Lung (tissue), 12 donors: Measurements from ENCODE around the gene NIPBL. TPM values are rescaled to one million over a fixed set of nuclear protein-coding genes. Genes with fewer than 3 reads are reported as not detected.

Source experiments
- ATAC-seq: fragments of 200-7000 bp; cut with Tn5 transposase; one replicate; pipeline ENCODE4 v1.9.1; 2020; ENCODE audit warnings: moderate number of reproducible peaks; ENCODE audit not compliant: insufficient read depth, low FRiP score
- DNase-seq, 3 donors: peaks; one replicate each; pipeline ENCODE4 v3.0.0-alpha.2; 2013 to 2017
- H3K27ac ChIP-seq, 2 donors: one replicate each; pipeline ENCODE4 v1.5.1; 2013; ENCODE audit warnings: mild to moderate bottlenecking in 2 of 2, moderate library complexity in 2 of 2, control low read depth in 1 of 2, inconsistent platforms in 1 of 2, low read depth in 1 of 2, low read length in 1 of 2
- H3K27me3 ChIP-seq, 3 donors: one replicate each; pipeline ENCODE4 v1.5.1; 2013; ENCODE audit warnings: low read length in 2 of 3; ENCODE audit not compliant: control insufficient read depth in 3 of 3, insufficient read depth in 3 of 3
- H3K36me3 ChIP-seq, 4 donors: one replicate each; pipeline ENCODE4 v1.5.1; 2013; ENCODE audit warnings: low read length in 4 of 4, mild to moderate bottlenecking in 1 of 4, moderate library complexity in 1 of 4; ENCODE audit not compliant: control insufficient read depth in 4 of 4, insufficient read depth in 4 of 4
- H3K4me1 ChIP-seq, 5 donors: one replicate each; pipeline ENCODE4 v1.5.1; 2013; ENCODE audit warnings: low read length in 5 of 5, mild to moderate bottlenecking in 2 of 5, moderate library complexity in 1 of 5; ENCODE audit not compliant: control insufficient read depth in 5 of 5, insufficient read depth in 5 of 5
- H3K4me3 ChIP-seq: one replicate; pipeline ENCODE4 v1.5.1; 2013; ENCODE audit warnings: mild to moderate bottlenecking, control low read depth, moderate library complexity
- H3K9ac ChIP-seq, 2 donors: one replicate each; pipeline ENCODE4 v1.5.1; 2013; ENCODE audit warnings: low read length in 2 of 2, control low read depth in 1 of 2; ENCODE audit not compliant: insufficient read depth in 1 of 2
- H3K9me3 ChIP-seq, 4 donors: one replicate each; pipeline ENCODE4 v1.5.1; 2013; ENCODE audit warnings: low read length in 3 of 4, mild to moderate bottlenecking in 1 of 4, moderate library complexity in 1 of 4; ENCODE audit not compliant: control insufficient read depth in 4 of 4, insufficient read depth in 3 of 4
- WGBS, 2 donors: extraction: QIAGEN DNeasy Blood & Tissue Kit; methylation state at CpG; one replicate each; pipeline ENCODE4 v1.1.7; 2013; 5-methylcytosine and 5-hydroxymethylcytosine counted together
- polyA plus RNA-seq, 2 donors: library from polyadenylated mRNA; stranded (reverse); fragments of 200-250 nt; gene quantifications; one replicate each; pipeline ENCODE4 v1.2.1, GENCODE V29; 2013
- total RNA-seq, 2 donors: library from RNA; depleted of rRNA in 1 of 2; stranded (reverse); fragments of >200 nt in 1 of 2; gene quantifications; one replicate each; pipeline ENCODE4 v1.2.1, GENCODE V29; 2014 to 2021
- TF ChIP-seq, protein P1 (sequence below): IDR thresholded peaks from 2 replicates; pipeline ENCODE4 v1.5.1; 2012; ENCODE audit warnings: mild to moderate bottlenecking; ENCODE audit errors: control extremely low read depth, extremely low read depth
- donor health status: control.
- donor health status: control.
- donor health status: Bipolar disorder and iron deficiency.
- donor health status: healthy.
- donor health status: DM: yes; HTN: yes; CAD: no.

Gene NIPBL
- total and polyA plus RNA-seq, 4 donors: 13.7 to 124 (median 32.4) TPM

DNA sequence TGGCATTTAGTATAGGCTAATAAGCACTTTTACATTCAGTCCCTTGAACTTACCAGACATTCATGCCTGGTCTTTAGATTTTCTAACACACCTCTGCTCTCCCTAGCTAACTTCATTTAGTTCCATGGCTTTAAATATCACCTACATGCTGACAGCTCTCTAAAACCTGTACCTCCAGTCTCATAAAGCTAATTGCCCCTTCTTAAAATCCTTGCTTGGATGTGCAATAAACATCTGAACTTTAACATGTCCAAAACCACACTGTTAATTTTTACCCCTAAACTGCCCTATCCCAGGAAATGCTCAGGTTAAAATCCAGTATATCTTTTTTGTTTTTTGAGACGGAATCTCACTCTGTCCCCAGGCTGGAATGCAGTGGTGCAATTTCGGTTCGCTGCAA, 232.8 kb downstream of the NIPBL start:
- no peak overlapping the region for H3K4me3 ChIP-seq
- H3K27me3 ChIP-seq: no peaks in the 10 kb centered on the region
- ATAC-seq: no peak
- no peaks in the 10 kb centered on the region for H3K4me1 ChIP-seq
- TF ChIP-seq, protein P1, sequence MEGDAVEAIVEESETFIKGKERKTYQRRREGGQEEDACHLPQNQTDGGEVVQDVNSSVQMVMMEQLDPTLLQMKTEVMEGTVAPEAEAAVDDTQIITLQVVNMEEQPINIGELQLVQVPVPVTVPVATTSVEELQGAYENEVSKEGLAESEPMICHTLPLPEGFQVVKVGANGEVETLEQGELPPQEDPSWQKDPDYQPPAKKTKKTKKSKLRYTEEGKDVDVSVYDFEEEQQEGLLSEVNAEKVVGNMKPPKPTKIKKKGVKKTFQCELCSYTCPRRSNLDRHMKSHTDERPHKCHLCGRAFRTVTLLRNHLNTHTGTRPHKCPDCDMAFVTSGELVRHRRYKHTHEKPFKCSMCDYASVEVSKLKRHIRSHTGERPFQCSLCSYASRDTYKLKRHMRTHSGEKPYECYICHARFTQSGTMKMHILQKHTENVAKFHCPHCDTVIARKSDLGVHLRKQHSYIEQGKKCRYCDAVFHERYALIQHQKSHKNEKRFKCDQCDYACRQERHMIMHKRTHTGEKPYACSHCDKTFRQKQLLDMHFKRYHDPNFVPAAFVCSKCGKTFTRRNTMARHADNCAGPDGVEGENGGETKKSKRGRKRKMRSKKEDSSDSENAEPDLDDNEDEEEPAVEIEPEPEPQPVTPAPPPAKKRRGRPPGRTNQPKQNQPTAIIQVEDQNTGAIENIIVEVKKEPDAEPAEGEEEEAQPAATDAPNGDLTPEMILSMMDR: no peak
- H3K9ac ChIP-seq: no peak overlapping the region
- 97 to 98% methylated on average over 3 of the region's 3 CpGs for WGBS, 2 donors
- no peak for DNase-seq
- no peaks in the 10 kb centered on the region for H3K9me3 ChIP-seq
- H3K27ac ChIP-seq: no peak overlapping the region
- H3K36me3 ChIP-seq: peaks cover 9 to 29% (median 20%) of the 10 kb centered on the region in 4 donors

DNA sequence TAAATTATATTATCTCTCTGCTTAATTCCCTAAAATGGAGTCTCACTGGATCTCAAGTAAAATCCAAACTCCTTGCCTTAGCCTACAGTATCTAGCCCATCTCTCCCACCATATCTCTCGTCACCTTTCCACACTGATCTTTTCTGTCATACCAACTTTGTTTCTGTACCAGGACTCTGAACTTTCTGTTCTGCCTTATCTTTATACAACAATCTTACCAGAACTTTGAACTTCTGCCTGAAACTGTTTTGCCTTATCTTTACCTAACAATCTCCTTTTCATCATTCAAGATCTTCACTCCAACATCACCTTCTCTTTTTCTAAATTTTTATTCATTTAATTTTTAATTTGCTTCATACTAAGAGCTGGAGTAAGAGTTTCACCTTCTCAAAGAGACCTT, 233.6 kb downstream of the NIPBL start:
- no peaks in the 10 kb centered on the region for H3K4me1 ChIP-seq
- DNase-seq (no peak), ATAC-seq (no peak)
- 92 to 95% methylated on average over 1 of the region's 1 CpG for WGBS, 2 donors
- H3K36me3 ChIP-seq: peaks cover 6 to 33% (median 21%) of the 10 kb centered on the region in 4 donors
- H3K9ac ChIP-seq: no peak overlapping the region
- no peak overlapping the region for H3K27ac ChIP-seq
- H3K4me3 ChIP-seq: no peak overlapping the region
- TF ChIP-seq, protein P1: no peak
- H3K27me3 ChIP-seq: no peaks in the 10 kb centered on the region
- no peaks in the 10 kb centered on the region for H3K9me3 ChIP-seq

DNA sequence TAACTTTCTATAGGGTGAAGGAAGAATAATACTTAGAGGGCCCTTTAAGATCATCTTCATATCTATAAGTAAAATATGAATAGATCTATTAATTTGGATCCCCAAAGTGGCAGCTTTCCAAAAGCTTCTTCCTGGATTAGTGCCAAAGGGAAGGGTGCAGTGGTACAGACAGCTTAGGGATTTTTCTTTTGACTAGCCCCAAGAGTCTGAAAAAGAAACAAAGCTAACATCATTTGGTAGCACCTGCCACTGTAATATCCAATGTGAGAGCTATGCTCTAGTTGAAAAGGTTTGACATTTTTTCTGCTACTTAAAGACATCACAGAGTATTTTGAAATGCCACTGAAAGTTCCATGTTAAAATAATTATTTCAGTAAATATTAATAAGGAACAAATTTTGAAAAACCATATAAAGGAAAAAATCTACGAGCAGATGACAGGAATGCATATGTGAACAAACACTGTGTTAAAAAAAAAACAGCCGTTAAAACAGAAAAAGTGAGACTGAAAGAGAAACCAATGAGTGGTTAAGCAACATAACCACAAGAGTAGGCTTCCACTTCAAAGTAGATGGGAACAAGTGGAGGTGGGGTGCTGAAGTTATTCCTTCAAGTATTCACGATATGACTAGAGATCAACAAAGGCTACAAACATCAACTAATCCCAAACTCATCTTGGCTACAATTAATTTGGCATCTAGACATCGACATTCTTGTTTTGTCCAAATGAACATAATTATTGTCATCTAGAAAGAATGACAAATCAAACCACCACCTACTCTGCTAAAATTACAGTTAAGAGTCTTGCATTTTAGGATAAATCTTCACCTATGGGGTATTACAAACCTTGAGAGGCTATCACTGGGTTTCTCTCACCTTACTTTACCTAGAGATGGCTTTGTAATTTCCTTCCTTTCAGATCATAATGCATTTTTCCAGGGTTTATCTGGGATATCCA, 235.1 kb downstream of the NIPBL start:
- DNase-seq (peak in 1 of 3 donors; percentile 36), ATAC-seq (no peak)
- Histone ChIP-seq H3K9me3 (no peaks in the 10 kb centered on the region), H3K36me3 (peaks cover 6 to 31% (median 15%) of the 10 kb centered on the region in 4 donors), H3K9ac (no peak overlapping the region), H3K4me3 (no peak overlapping the region), H3K27ac (no peak overlapping the region), H3K27me3 (no peaks in the 10 kb centered on the region), H3K4me1 (no peaks in the 10 kb centered on the region)
- 28 to 43% methylated on average over 4 of the region's 4 CpGs for WGBS, 2 donors
- TF ChIP-seq, protein P1: no peak
